Activated CD8-positive, alpha-beta T cell treated with anti-CD3 and anti-CD28 coated beads for 36 hours (primary cell): ENCODE data around the gene ENKD1. TPM values are rescaled to one million over a fixed set of nuclear protein-coding genes. Genes with fewer than 3 reads are reported as not detected.
A peak's percentile ranks its signal among the peaks of the same experiment; 100 is the strongest.

Source experiments
- ATAC-seq: fragments of 200-7000 bp; cut with Tn5 transposase; one replicate; pipeline ENCODE4 v1.10.0; 2021; ENCODE audit warnings: mild to moderate bottlenecking, moderate library complexity
- CTCF ChIA-PET: fragments of 350-600 bp; sonication (Branson Sonifier 250); formaldehyde crosslinking; loops from one replicate; lab custom pipeline; 2021; ENCODE audit warnings: antibody characterized with exemption; lab: Charles Lee
- POLR2A ChIA-PET: fragments of 350-600 bp; sonication (Branson Sonifier 250); formaldehyde crosslinking; loops from one replicate; lab custom pipeline; 2021; ENCODE audit warnings: antibody characterized with exemption; lab: Charles Lee
- DNase-seq: peaks from one replicate; pipeline ENCODE4 v3.0.0-alpha.2; 2020
- H3K27ac Mint-ChIP-seq: one replicate; pipeline ENCODE4 v1.8.0; 2021; ENCODE audit warnings: mild to moderate bottlenecking, mixed read lengths
- H3K27me3 Mint-ChIP-seq: one replicate; pipeline ENCODE4 v1.8.0; 2021; ENCODE audit warnings: mixed read lengths
- H3K36me3 Mint-ChIP-seq: one replicate; pipeline ENCODE4 v1.8.0; 2021; ENCODE audit warnings: low read depth, mixed read lengths
- H3K4me1 Mint-ChIP-seq: one replicate; pipeline ENCODE4 v1.8.0; 2021; ENCODE audit warnings: low read depth, mixed read lengths
- H3K4me3 Mint-ChIP-seq: one replicate; pipeline ENCODE4 v1.8.0; 2021; ENCODE audit warnings: mild to moderate bottlenecking, moderate library complexity, mixed read lengths
- H3K9me3 Mint-ChIP-seq: one replicate; pipeline ENCODE4 v1.8.0; 2021; ENCODE audit warnings: mixed read lengths
- intact Hi-C: fragments of 100-400 bp; cut with micrococcal nuclease; formaldehyde crosslinking; loops from one replicate; pipeline ENCODE4 v1.10.0; 2022
- total RNA-seq, 2 experiments: library from RNA; stranded (reverse); gene quantifications; one replicate each; pipeline ENCODE4 v1.2.3, GENCODE V29; 2021
- TF ChIP-seq, protein P1 (sequence below): fragments of 200-600 bp; IDR thresholded peaks from one replicate; pipeline ENCODE4 v1.8.0; 2022; ENCODE audit warnings: antibody characterized with exemption, mild to moderate bottlenecking

The ENKD1 gene
- total RNA-seq, 2 experiments from 2014 or later = 8.4 to 8.9 TPM

- ChIA-PET CTCF (interaction anchor here (0.7 to 11.5 kb wide), 28 partner anchors 8 to 571 kb away, joined by 3 to 224 read pairs (median 7); partner anchors contain the start of genes ACD, ATP6V0D1, C16orf86 and CTCF), POLR2A (interaction anchor here (1.8 to 9.2 kb wide), 6 partner anchors 16 to 127 kb away, joined by 7 to 100 read pairs (median 18); partner anchors contain the start of genes ACD, C16orf86, CTCF and ENKD1)
- Mint-ChIP-seq H3K4me3 (peak overlapping the region; percentile 71), H3K36me3 (peaks cover 15% of the 10 kb centered on the region), H3K27ac (peak overlapping the region; percentile 84), H3K9me3 (no peaks in the 10 kb centered on the region), H3K27me3 (no peaks in the 10 kb centered on the region), H3K4me1 (peaks cover 13% of the 10 kb centered on the region)
- intact Hi-C loops = loop anchor here (2.0 kb wide), 1 partner anchor 97 kb away; no protein-coding TSS in a partner anchor
- TF ChIP-seq, protein P1, sequence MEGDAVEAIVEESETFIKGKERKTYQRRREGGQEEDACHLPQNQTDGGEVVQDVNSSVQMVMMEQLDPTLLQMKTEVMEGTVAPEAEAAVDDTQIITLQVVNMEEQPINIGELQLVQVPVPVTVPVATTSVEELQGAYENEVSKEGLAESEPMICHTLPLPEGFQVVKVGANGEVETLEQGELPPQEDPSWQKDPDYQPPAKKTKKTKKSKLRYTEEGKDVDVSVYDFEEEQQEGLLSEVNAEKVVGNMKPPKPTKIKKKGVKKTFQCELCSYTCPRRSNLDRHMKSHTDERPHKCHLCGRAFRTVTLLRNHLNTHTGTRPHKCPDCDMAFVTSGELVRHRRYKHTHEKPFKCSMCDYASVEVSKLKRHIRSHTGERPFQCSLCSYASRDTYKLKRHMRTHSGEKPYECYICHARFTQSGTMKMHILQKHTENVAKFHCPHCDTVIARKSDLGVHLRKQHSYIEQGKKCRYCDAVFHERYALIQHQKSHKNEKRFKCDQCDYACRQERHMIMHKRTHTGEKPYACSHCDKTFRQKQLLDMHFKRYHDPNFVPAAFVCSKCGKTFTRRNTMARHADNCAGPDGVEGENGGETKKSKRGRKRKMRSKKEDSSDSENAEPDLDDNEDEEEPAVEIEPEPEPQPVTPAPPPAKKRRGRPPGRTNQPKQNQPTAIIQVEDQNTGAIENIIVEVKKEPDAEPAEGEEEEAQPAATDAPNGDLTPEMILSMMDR = no peak
- no peak for DNase-seq
- no peak for ATAC-seq
Measured at GRCh38 chr16:67644038-67644437, 22.5 kb downstream of the ENKD1 start.

DNA sequence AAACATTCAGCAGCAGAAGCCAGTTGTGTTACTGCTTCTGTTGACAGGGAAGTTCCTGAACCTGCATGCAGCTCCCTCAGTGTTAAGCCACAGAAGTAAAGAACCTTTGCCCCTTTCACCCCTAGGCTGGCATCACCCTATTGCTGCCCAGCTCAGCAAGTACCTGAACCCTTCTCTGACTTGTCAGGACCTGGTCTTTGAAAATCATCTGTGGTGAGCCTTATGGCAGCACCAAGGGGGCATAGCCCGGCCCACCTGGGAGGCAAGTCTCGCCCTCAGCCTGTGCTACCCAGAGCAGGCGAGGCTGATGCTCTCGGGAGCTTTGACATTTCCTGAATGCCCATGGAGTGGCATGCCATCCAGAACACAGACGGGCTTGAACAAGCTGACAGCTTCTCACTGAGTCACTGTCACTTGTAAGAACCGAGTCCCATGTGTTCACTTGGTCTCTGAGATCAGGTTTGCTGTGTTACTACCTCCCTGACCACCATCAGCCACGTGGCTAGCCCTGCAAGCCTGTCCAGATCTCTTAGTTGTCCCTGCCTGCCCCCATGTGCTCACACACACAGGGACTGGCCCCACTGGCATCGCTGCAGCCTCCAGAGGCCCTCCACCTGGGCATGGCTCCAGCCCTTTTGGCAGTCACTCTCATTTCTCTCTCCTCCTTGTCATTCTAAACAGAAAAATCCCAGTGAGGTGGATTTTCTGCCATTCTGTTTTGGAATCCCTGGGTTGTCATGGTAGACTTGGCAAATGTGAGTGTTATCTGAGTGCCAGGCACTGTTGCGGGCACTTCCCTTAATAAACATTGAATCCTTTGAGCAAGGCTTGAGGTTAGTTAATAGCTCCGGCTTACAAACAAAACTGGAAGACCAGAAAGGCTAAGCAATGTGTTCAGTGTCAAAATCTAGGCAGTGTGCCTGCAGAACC lies 24.5 kb downstream of the ENKD1 start:
- Mint-ChIP-seq H3K27me3 (no peaks in the 10 kb centered on the region), H3K4me1 (peaks cover 11% of the 10 kb centered on the region), H3K9me3 (no peaks in the 10 kb centered on the region), H3K4me3 (no peak overlapping the region), H3K36me3 (peaks cover 14% of the 10 kb centered on the region), H3K27ac (no peak overlapping the region)
- no peak for DNase-seq
- intact Hi-C loops = no loop called here
- CTCF ChIA-PET = interaction anchor here (0.6 to 11.5 kb wide), 9 partner anchors 15 to 121 kb away, joined by 3 to 224 read pairs (median 3); partner anchors contain the start of gene CTCF
- TF ChIP-seq, protein P1 = no peak
- ATAC-seq = no peak
- POLR2A ChIA-PET = interaction anchor here (0.7 to 4.6 kb wide), 5 partner anchors 9 to 95 kb away, joined by 3 to 40 read pairs (median 4); no protein-coding TSS in a partner anchor

GRCh38 chr16:67637625-67638024 lies 28.9 kb downstream of the ENKD1 start:
- TF ChIP-seq, protein P1 = no peak
- H3K9me3 Mint-ChIP-seq = no peaks in the 10 kb centered on the region
- peaks cover 24% of the 10 kb centered on the region for H3K36me3 Mint-ChIP-seq
- no peak for DNase-seq
- no peak for ATAC-seq
- H3K27me3 Mint-ChIP-seq = no peaks in the 10 kb centered on the region
- no peak overlapping the region for H3K4me3 Mint-ChIP-seq
- ChIA-PET CTCF (interaction anchor here (1.0 to 11.5 kb wide), 4 partner anchors 75 to 143 kb away, joined by 3 to 224 read pairs (median 68); partner anchors contain the start of gene CTCF), POLR2A (no interaction called here)
- no peaks in the 10 kb centered on the region for H3K4me1 Mint-ChIP-seq
- no peak overlapping the region for H3K27ac Mint-ChIP-seq
- intact Hi-C loops = no loop called here

DNA sequence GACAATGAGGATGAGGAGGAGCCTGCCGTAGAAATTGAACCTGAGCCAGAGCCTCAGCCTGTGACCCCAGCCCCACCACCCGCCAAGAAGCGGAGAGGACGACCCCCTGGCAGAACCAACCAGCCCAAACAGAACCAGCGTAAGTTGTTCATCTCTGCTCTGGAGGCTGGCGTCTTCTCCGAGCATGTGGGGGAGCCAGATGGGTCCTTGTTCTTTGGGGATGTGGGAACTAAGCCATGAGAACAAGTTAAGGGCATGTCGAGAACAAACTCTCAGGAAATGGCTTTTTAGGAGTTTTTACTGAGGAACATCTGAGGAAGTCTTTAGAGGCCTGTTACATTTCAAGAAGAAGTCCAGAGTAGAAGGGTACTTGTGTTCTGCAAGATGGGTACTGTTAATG lies 29.8 kb downstream of the ENKD1 start:
- TF ChIP-seq, protein P1 = no peak
- Mint-ChIP-seq H3K27ac (no peak overlapping the region), H3K36me3 (peaks cover 30% of the 10 kb centered on the region), H3K9me3 (no peaks in the 10 kb centered on the region), H3K4me3 (no peak overlapping the region), H3K4me1 (no peaks in the 10 kb centered on the region), H3K27me3 (no peaks in the 10 kb centered on the region)
- ATAC-seq (no peak), DNase-seq (no peak)
- intact Hi-C loops = no loop called here
- ChIA-PET CTCF (interaction anchor here (1.1 to 11.5 kb wide), 2 partner anchors 91 to 143 kb away, joined by 3 to 224 read pairs; no protein-coding TSS in a partner anchor), POLR2A (no interaction called here)
